ENCODE measurements around the gene ZNF524.

The ZNF524 gene

GRCh38 chr19:55623561-55623960 lies 23.5 kb downstream of the ZNF524 start:
- Histone ChIP-seq H3F3A (ENCODE audit: control insufficient read depth, insufficient read depth) (peaks cover 11% of the 10 kb centered on the region), H3K9me3 (ENCODE audit: control insufficient read depth, insufficient read depth, low read length) (no peaks in the 10 kb centered on the region), H3K36me3 (ENCODE audit: control insufficient read depth, low read length) (no peaks in the 10 kb centered on the region), H3K27ac (ENCODE audit: low read depth, low read length) (no peak overlapping the region), H3K4me3 (ENCODE audit: low read length) (peak overlapping the region; percentile 33), H3K9me2 (replicated peaks; ENCODE audit: control insufficient read depth, low read length) (no peaks in the 10 kb centered on the region), H3K79me2 (ENCODE audit: control insufficient read depth, low read length) (no peaks in the 10 kb centered on the region), H3K4me2 (ENCODE audit: low read length) (peak overlapping the region; percentile 14; the same call in 1 of the 2 replicates), H4K20me1 (ENCODE audit: control insufficient read depth, insufficient read depth, low read depth, low read length) (peaks cover 4% of the 10 kb centered on the region; the same call in 1 of the 2 replicates), H3K27me3 (ENCODE audit: control insufficient read depth, low read length) (no peaks in the 10 kb centered on the region), H3K4me1 (ENCODE audit: control insufficient read depth, low read length) (peaks cover 14% of the 10 kb centered on the region)
- TF ChIP-seq CTCF (IDR thresholded peaks at IDR 0.05; ENCODE audit: low read depth, low read length, poor library complexity, severe bottlenecking) (no peak), EZH2phosphoT487 (IDR thresholded peaks at IDR 0.05; ENCODE audit: borderline replicate concordance, low read length) (no peak)

GRCh38 chr19:55624109-55625003 lies 24.3 kb downstream of the ZNF524 start, which contains the start of gene ZNF784:
Gene ZNF784 (minus strand): TSS chr19:55624566. CDS start chr19:55624561, 5 bp downstream.
- Histone ChIP-seq H3K4me1 (ENCODE audit: control insufficient read depth, low read length) (peaks cover 19% of the 10 kb centered on the region), H4K20me1 (ENCODE audit: control insufficient read depth, insufficient read depth, low read depth, low read length) (peaks cover 4% of the 10 kb centered on the region; the same call in 1 of the 2 replicates), H3F3A (ENCODE audit: control insufficient read depth, insufficient read depth) (peaks cover 9% of the 10 kb centered on the region), H3K27me3 (ENCODE audit: control insufficient read depth, low read length) (no peaks in the 10 kb centered on the region), H3K9me3 (ENCODE audit: control insufficient read depth, insufficient read depth, low read length) (no peaks in the 10 kb centered on the region), H3K9me2 (replicated peaks; ENCODE audit: control insufficient read depth, low read length) (no peaks in the 10 kb centered on the region), H3K4me2 (ENCODE audit: low read length) (peak within 1 kb of the TSS; percentile 76), H3K27ac (ENCODE audit: low read depth, low read length) (peak within 1 kb of the TSS; percentile 64), H3K79me2 (ENCODE audit: control insufficient read depth, low read length) (no peaks in the 10 kb centered on the region), H3K4me3 (ENCODE audit: low read length) (peak within 1 kb of the TSS; percentile 72), H3K36me3 (ENCODE audit: control insufficient read depth, low read length) (no peaks in the 10 kb centered on the region)
- TF ChIP-seq CTCF (IDR thresholded peaks at IDR 0.05; ENCODE audit: low read depth, low read length, poor library complexity, severe bottlenecking), result no peak
- no peak for TF ChIP-seq EZH2phosphoT487 (IDR thresholded peaks at IDR 0.05; ENCODE audit: borderline replicate concordance, low read length)

- H3K27ac ChIP-seq (ENCODE audit: low read depth, low read length), result no peak overlapping the region
Measured at GRCh38 chr19:55625004-55625326, 24.9 kb downstream of the ZNF524 start.

More at GRCh38 chr19:55625004-55625326, 24.9 kb downstream of the ZNF524 start:
- TF ChIP-seq CTCF (IDR thresholded peaks at IDR 0.05; ENCODE audit: low read depth, low read length, poor library complexity, severe bottlenecking) (no peak), EZH2phosphoT487 (IDR thresholded peaks at IDR 0.05; ENCODE audit: borderline replicate concordance, low read length) (no peak)
- no peaks in the 10 kb centered on the region for H3K9me3 ChIP-seq (ENCODE audit: control insufficient read depth, insufficient read depth, low read length)
- H3F3A ChIP-seq (ENCODE audit: control insufficient read depth, insufficient read depth), result peaks cover 9% of the 10 kb centered on the region
- no peaks in the 10 kb centered on the region for H3K9me2 ChIP-seq (replicated peaks; ENCODE audit: control insufficient read depth, low read length)
- H3K36me3 ChIP-seq (ENCODE audit: control insufficient read depth, low read length), result no peaks in the 10 kb centered on the region
- no peaks in the 10 kb centered on the region for H3K79me2 ChIP-seq (ENCODE audit: control insufficient read depth, low read length)
- no peaks in the 10 kb centered on the region for H3K27me3 ChIP-seq (ENCODE audit: control insufficient read depth, low read length)
- H3K4me3 ChIP-seq (ENCODE audit: low read length), result peak overlapping the region; percentile 72
- peak overlapping the region; percentile 76 for H3K4me2 ChIP-seq (ENCODE audit: low read length)
- peaks cover 20% of the 10 kb centered on the region for H3K4me1 ChIP-seq (ENCODE audit: control insufficient read depth, low read length)
- H4K20me1 ChIP-seq (ENCODE audit: control insufficient read depth, insufficient read depth, low read depth, low read length), result peaks cover 4% of the 10 kb centered on the region; the same call in 1 of the 2 replicates
